NCI-H748 (cell line): Measurements from ENCODE around the gene PROB1.
"Not testable (repeated sequence)": the region's sequence is repeated elsewhere in the genome, so short reads cannot be mapped to it uniquely, and the experiment has no call there.

Source experiments
- DNase-seq: peaks from one replicate; lab custom pipeline; 2025; ENCODE audit not compliant: unreplicated experiment; lab: John Stamatoyannopoulos, UW

Gene PROB1

GRCh38 chr5:139379626-139380449, 15.1 kb downstream of the PROB1 start:
- DNase-seq: no peak

DNA sequence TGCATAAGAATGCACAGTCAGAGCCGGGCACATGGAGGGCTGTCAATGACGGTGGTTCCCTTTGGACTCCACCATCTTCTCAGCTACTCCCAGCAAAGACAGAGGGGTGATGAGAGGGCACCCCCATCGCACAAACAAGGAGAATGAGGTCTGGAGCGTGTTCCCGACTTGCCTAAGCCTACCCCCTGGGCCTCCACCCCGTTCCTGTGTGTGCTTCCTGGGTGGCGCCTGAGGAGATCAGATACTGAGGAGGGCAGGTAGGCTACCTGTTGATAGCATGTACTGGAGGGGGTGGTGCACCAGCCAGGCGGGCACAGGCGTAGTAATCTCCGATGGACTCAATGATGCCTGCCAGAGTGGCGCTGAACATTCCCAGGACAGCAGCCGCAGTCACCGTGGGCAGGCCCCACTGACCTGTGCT, 16.0 kb downstream of the PROB1 start:
- no peak for DNase-seq

DNA sequence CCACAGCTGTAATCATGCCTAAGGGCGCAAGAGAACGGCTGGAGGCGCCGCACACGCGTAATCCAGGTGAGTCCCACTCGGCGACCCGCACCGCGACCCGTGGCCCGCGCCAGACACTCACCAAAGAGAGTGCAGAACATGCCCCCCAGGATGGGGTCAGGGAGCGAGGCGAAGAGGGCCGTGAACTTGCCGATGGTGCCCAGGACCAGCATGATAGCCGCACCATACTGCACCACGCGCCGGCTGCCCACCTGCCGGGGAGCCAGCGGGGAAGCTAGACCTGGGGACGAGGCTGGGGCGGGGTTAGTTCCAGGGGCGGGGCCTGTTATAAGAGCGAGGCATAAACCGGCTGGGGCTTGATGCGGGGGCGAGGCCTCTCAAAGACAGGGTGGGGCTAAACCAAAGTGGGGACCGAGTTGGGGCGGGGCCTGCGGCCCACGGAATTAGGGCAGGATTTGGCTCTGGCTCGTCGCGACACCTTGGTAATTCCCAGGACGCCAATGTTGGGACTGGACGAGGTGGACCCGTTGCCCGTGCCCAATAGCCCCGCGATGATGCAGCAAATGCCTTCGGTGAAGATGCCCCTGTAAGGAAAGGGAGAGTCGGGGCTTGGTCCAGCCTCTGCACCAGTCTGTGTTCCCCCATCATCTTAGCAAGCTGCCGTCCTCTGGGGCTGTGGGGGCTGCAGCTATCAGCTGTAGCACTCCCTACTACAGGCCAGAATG, 16.6 kb downstream of the PROB1 start:
- no peak for DNase-seq

GRCh38 chr5:139377226-139377625, 17.7 kb downstream of the PROB1 start:
- no peak for DNase-seq

GRCh38 chr5:139376364-139376763, 18.5 kb downstream of the PROB1 start:
- DNase-seq: no peak

DNA sequence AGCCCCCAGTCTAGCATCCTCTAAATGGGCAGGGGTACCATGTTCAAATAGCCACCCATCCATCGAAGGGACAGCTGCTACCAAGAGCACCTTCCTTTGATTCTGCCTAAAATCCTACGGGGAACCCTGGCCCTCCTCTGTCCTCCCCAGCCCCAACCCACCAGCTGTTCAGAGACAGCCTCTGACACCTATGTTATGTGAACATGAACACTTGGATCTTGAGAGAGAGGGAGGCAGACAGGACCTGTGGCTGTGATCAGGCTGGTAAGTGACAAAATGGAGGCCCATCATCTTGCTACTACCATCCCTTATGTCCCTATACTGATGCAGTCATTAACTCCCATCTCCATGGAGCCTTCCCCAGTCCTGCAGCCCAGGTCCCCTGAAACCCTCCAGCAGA, 20.0 kb downstream of the PROB1 start:
- no peak for DNase-seq

- DNase-seq: no peak
Measured at GRCh38 chr5:139371482-139372435, 23.1 kb downstream of the PROB1 start.

DNA sequence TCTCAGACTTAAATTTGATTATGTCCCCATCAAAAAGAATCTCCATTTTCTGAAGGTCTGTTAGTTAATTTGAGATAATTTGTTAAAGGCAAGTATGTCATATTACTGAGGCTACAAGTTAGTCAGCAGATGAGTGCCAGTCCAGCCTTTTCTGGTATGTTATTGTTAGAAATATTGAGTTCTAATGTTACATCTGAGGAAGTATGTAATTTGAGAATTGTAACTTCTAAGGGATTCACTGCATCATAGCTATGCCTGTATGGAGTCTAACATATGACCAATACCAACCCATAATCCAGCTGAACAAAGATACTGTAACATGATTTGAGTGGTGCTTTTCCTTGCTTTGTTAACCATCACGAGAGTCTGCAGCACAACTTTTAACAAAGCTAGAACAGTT, 25.7 kb downstream of the PROB1 start:
- DNase-seq: no peak

- DNase-seq: no peak
Measured at GRCh38 chr5:139368613-139369012, 26.3 kb downstream of the PROB1 start.

GRCh38 chr5:139364466-139364865, 30.4 kb downstream of the PROB1 start:
- DNase-seq: no peak

GRCh38 chr5:139363937-139364336, 31.0 kb downstream of the PROB1 start:
- no peak for DNase-seq

DNA sequence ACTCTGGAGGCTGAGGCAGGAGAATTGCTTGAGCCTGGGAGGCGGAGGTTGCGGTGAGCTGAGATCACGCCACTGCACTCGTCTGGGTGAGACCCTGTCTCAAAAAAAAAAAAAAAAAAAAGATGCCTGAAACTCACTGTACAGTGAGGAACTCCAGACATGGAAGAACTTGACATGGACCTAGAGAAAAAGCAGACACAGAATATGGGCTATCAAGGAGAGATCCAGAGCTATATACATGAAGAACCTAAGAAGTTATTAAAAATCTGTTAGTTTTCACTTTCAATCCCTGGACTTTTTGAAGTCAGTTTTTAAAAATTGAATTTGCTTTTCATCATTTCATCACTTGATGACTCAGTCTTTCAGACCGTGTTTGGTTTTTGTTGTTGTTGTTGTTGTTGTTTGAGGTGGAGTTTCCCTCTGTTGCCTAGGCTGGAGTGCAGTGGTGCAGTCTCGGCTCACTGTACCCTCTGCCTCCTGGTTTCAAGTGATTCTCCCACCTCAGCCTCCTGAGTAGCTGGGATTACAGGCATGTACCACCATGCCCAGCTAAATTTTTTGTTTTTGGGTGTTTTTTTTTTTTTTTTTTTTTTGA, 33.0 kb downstream of the PROB1 start:
- no peak for DNase-seq

- no peak for DNase-seq
Measured at GRCh38 chr5:139360384-139360783, 34.5 kb downstream of the PROB1 start.

GRCh38 chr5:139358064-139358463, 36.8 kb downstream of the PROB1 start:
- DNase-seq: no peak

GRCh38 chr5:139355900-139356299, 39.0 kb downstream of the PROB1 start:
- not testable (repeated sequence) for DNase-seq

DNA sequence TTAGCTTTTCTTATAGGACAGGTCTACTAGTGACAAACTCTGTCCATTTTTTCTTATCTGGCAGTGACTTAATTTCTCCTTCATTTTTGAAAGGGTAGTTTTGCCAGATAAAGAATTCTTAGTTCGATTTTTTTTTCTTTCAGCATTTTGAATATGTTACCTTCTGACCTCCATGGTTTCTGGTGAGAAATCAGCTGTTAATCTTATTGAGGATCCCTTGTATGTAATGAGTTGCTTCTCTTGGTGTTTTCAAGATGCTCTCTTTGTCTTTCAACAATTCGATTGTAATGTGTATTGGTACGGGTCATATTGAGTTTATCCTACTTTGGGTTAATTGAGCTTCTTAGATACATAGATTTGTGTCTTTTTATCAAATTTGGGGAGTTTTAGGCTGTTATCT, 40.7 kb downstream of the PROB1 start:
- DNase-seq: no peak

- DNase-seq: not testable (repeated sequence)
Measured at GRCh38 chr5:139347863-139348262, 47.0 kb downstream of the PROB1 start.

GRCh38 chr5:139345442-139345841, 49.5 kb downstream of the PROB1 start:
- not testable (repeated sequence) for DNase-seq

- no peak for DNase-seq
Measured at GRCh38 chr5:139344177-139344576, 50.7 kb downstream of the PROB1 start.

DNA sequence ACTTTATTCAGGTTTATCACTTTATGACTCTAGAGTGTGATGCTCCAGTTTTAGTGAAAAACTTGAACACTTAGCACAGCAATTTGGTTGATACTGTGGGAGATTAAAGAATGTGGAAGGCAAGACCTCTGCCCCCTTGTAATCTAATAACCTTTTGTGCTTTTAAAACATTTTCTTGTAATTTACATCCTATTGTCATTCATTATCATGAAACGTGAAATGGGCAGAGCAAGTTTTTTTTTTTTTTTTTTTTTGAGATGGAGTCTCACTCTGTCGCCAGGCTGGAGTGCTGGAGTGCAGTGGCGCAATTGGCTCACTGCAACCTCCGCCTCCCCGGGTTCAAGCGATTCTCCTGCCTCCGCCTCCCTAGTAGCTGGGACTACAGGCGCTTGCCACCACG, 51.4 kb downstream of the PROB1 start:
- no peak for DNase-seq

GRCh38 chr5:139342423-139342723, 52.5 kb downstream of the PROB1 start:
- DNase-seq: no peak
